ENCODE measurements around the gene RAC2. TPM values are rescaled to one million over a fixed set of nuclear protein-coding genes. Genes with fewer than 3 reads are reported as not detected.

The RAC2 gene
- total RNA-seq, 1 experiment from 2014 or later: 50.5 TPM

GRCh38 chr22:37275622-37276021 is 31.6 kb upstream of the RAC2 start:
- Histone ChIP-seq H4K20me1 (ENCODE audit: low read length) (no peaks in the 10 kb centered on the region), H3K9me3 (ENCODE audit: low read length) (no peaks in the 10 kb centered on the region), H3K9ac (ENCODE audit: low read length) (no peak overlapping the region), H3K4me1 (ENCODE audit: insufficient read depth, low read length) (peaks cover 7% of the 10 kb centered on the region), H3K36me3 (ENCODE audit: low read depth, low read length) (no peaks in the 10 kb centered on the region), H3K4me2 (ENCODE audit: low read length) (no peak overlapping the region), H3K9me2 (replicated peaks; ENCODE audit: low read length) (no peaks in the 10 kb centered on the region), H3K4me3 (ENCODE audit: low read length) (no peak overlapping the region), H3F3A (ENCODE audit: low read length, unreplicated experiment) (no peaks in the 10 kb centered on the region), H3K27ac (ENCODE audit: low read length) (no peak overlapping the region), H2AFZ (ENCODE audit: low read length) (no peak overlapping the region), H3K27me3 (ENCODE audit: low read length) (no peaks in the 10 kb centered on the region), H3K79me2 (ENCODE audit: low read length) (no peaks in the 10 kb centered on the region)
- POLR2A ChIA-PET (ENCODE audit: unreplicated experiment): no interaction called here
- no peak for TF ChIP-seq EZH2 (IDR thresholded peaks at IDR 0.05; ENCODE audit: low read length, unreplicated experiment)
- no peak for TF ChIP-seq CTCF (conservative IDR thresholded peaks at IDR 0.05; ENCODE audit: low read depth, low read length)
- TF ChIP-seq EZH2phosphoT487 (IDR thresholded peaks at IDR 0.05; ENCODE audit: borderline replicate concordance, low read length): no peak
- no TSS peak for BruUV-seq (replicated peaks)
- intact Hi-C loops (cut with micrococcal nuclease): no loop called here
- CTCF ChIA-PET: no interaction called here
- DNase-seq (no peak), ATAC-seq (no peak)

- no peaks in the 10 kb centered on the region for H3K9me3 ChIP-seq (ENCODE audit: low read length)
- ChIA-PET CTCF (no interaction called here), POLR2A (ENCODE audit: unreplicated experiment) (no interaction called here)
- H3K4me3 ChIP-seq (ENCODE audit: low read length): no peak overlapping the region
- intact Hi-C loops (cut with micrococcal nuclease): no loop called here
- DNase-seq (no peak), ATAC-seq (no peak)
- no peak overlapping the region for H2AFZ ChIP-seq (ENCODE audit: low read length)
- no peaks in the 10 kb centered on the region for H3K36me3 ChIP-seq (ENCODE audit: low read depth, low read length)
- TF ChIP-seq EZH2phosphoT487 (IDR thresholded peaks at IDR 0.05; ENCODE audit: borderline replicate concordance, low read length): no peak
- TF ChIP-seq EZH2 (IDR thresholded peaks at IDR 0.05; ENCODE audit: low read length, unreplicated experiment): no peak
- no peak for TF ChIP-seq CTCF (conservative IDR thresholded peaks at IDR 0.05; ENCODE audit: low read depth, low read length)
- no peaks in the 10 kb centered on the region for H3K79me2 ChIP-seq (ENCODE audit: low read length)
- H3K27ac ChIP-seq (ENCODE audit: low read length): no peak overlapping the region
- peaks cover 7% of the 10 kb centered on the region for H3K4me1 ChIP-seq (ENCODE audit: insufficient read depth, low read length)
- H3K27me3 ChIP-seq (ENCODE audit: low read length): no peaks in the 10 kb centered on the region
- no peaks in the 10 kb centered on the region for H3F3A ChIP-seq (ENCODE audit: low read length, unreplicated experiment)
- no peaks in the 10 kb centered on the region for H4K20me1 ChIP-seq (ENCODE audit: low read length)
- H3K9me2 ChIP-seq (replicated peaks; ENCODE audit: low read length): no peaks in the 10 kb centered on the region
- no peak overlapping the region for H3K9ac ChIP-seq (ENCODE audit: low read length)
- H3K4me2 ChIP-seq (ENCODE audit: low read length): no peak overlapping the region
- BruUV-seq (replicated peaks): no TSS peak
These were observed 31.1 kb upstream of the RAC2 start for GRCh38 chr22:37275134-37275533.

- H3K9me3 ChIP-seq (ENCODE audit: low read length): no peaks in the 10 kb centered on the region
- ChIA-PET POLR2A (ENCODE audit: unreplicated experiment) (no interaction called here), CTCF (no interaction called here)
- H3K79me2 ChIP-seq (ENCODE audit: low read length): no peaks in the 10 kb centered on the region
- no peak for DNase-seq
- H3K27me3 ChIP-seq (ENCODE audit: low read length): no peaks in the 10 kb centered on the region
- H3K9ac ChIP-seq (ENCODE audit: low read length): no peak overlapping the region
- no TSS peak for BruUV-seq (replicated peaks)
- H3K4me2 ChIP-seq (ENCODE audit: low read length): no peak overlapping the region
- no peak for ATAC-seq
- H3K36me3 ChIP-seq (ENCODE audit: low read depth, low read length): no peaks in the 10 kb centered on the region
- no peaks in the 10 kb centered on the region for H3K9me2 ChIP-seq (replicated peaks; ENCODE audit: low read length)
- no peak for TF ChIP-seq EZH2phosphoT487 (IDR thresholded peaks at IDR 0.05; ENCODE audit: borderline replicate concordance, low read length)
- no peak for TF ChIP-seq CTCF (conservative IDR thresholded peaks at IDR 0.05; ENCODE audit: low read depth, low read length)
- TF ChIP-seq EZH2 (IDR thresholded peaks at IDR 0.05; ENCODE audit: low read length, unreplicated experiment): no peak
- no peak overlapping the region for H2AFZ ChIP-seq (ENCODE audit: low read length)
- H3K27ac ChIP-seq (ENCODE audit: low read length): no peak overlapping the region
- intact Hi-C loops (cut with micrococcal nuclease): no loop called here
- no peaks in the 10 kb centered on the region for H4K20me1 ChIP-seq (ENCODE audit: low read length)
- H3F3A ChIP-seq (ENCODE audit: low read length, unreplicated experiment): no peaks in the 10 kb centered on the region
- no peak overlapping the region for H3K4me3 ChIP-seq (ENCODE audit: low read length)
- peaks cover 7% of the 10 kb centered on the region for H3K4me1 ChIP-seq (ENCODE audit: insufficient read depth, low read length)
These were observed 30.4 kb upstream of the RAC2 start for GRCh38 chr22:37274380-37274862.
